Measurements from ENCODE around the gene MYLK. TPM values are rescaled to one million over a fixed set of nuclear protein-coding genes. Genes with fewer than 3 reads are reported as not detected.

MYLK gene
- total and polyA plus RNA-seq, 2 of the 4 experiments (the other 2 are of a cell fraction) = 299 to 484 TPM

DNA sequence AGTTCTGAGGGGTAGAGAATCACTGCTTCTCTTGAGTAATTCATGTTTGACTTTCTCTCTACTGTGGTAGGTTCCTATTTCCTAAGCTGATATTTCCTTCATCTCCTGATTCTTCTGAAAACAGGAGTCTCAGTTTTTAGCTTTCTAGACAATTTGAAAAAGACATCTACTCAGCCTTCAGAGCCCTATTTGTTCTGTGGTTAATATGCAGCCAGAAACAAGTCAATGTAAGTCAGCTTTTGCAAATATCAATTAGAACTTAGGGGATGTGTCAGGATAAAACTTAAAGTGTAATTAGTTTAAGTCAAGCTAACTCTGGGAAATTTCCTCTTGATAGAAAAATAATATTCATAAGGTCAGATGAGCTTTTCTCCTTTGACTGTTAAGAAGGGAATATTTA lies 277.6 kb downstream of the MYLK start:
- Histone ChIP-seq H4K5ac (ENCODE audit: low read depth, low read length) (no peak overlapping the region), H3K56ac (ENCODE audit: extremely low read depth, insufficient read depth, low read length) (no peak overlapping the region), H4K8ac (ENCODE audit: low read depth in 2 of 2, low read length in 2 of 2) (no peak overlapping the region), H3K9me3 (ENCODE audit: control insufficient read depth, insufficient read depth, low read length) (no peaks in the 10 kb centered on the region), H3K23ac (ENCODE audit: low read depth, low read length) (peak overlapping the region; percentile 46; the same call in 1 of the 2 replicates), H3K27me3 (ENCODE audit: control insufficient read depth, insufficient read depth, low read length) (no peaks in the 10 kb centered on the region), H2BK120ac (ENCODE audit: low read depth, low read length) (no peak overlapping the region), H3K14ac (replicated peaks; ENCODE audit: low read depth, low read length) (no peak overlapping the region), H3K4me1 (ENCODE audit: control insufficient read depth, insufficient read depth, low read length) (peaks cover 20% of the 10 kb centered on the region), H3K4me2 (ENCODE audit: low read depth, low read length) (no peak overlapping the region), H3K18ac (ENCODE audit: low read depth, low read length) (no peak overlapping the region; the same call in 1 of the 2 replicates), H4K91ac (ENCODE audit: insufficient read depth, low read depth, low read length) (no peak overlapping the region), H4K20me1 (ENCODE audit: insufficient read depth, low read length) (peaks cover 7% of the 10 kb centered on the region; the same call in 1 of the 2 replicates), H2BK20ac (ENCODE audit: low read depth, low read length) (no peak overlapping the region), H3K9ac (ENCODE audit: low read depth, low read length) (no peak overlapping the region), H2AK9ac (replicated peaks; ENCODE audit: low read depth, low read length, poor library complexity) (no peak overlapping the region), H2BK5ac (ENCODE audit: low read depth, low read length, poor library complexity, severe bottlenecking) (peak overlapping the region; percentile 17), H3K4me3 (ENCODE audit: insufficient read depth, low read depth, low read length) (no peak overlapping the region), H3K4ac (ENCODE audit: low read depth, low read length) (no peak overlapping the region), H3K9me1 (ENCODE audit: insufficient read depth, low read length) (peaks cover 9% of the 10 kb centered on the region), H3K36me3 (ENCODE audit: control insufficient read depth, insufficient read depth, low read length) (peaks cover 9% of the 10 kb centered on the region), H3K79me1 (ENCODE audit: low read depth in 1 of 2, low read length in 2 of 2) (peaks cover 7 to 50% of the 10 kb centered on the region in 2 experiments; a peak in 3 of 4 replicates), H2AFZ (replicated peaks; ENCODE audit: low read length, poor library complexity) (no peak overlapping the region), H2BK15ac (ENCODE audit: low read depth, low read length) (no peak overlapping the region), H3K27ac (ENCODE audit: insufficient read depth, low read length) (no peak overlapping the region), H2AK5ac (ENCODE audit: low read depth, low read length) (no peak overlapping the region)
- intact Hi-C loops (cut with micrococcal nuclease) = no loop called here
- no peak for ATAC-seq (ENCODE audit: low read depth)
- TF ChIP-seq SMC3 (IDR thresholded peaks at IDR 0.05; ENCODE audit: low read depth, low read length) = no peak
- TF ChIP-seq RCOR1 (IDR thresholded peaks at IDR 0.05; ENCODE audit: insufficient replicate concordance, low read length) = no peak
- TF ChIP-seq USF2 (IDR thresholded peaks at IDR 0.05; ENCODE audit: low read depth, low read length) = no peak
- TF ChIP-seq FOS (IDR thresholded peaks at IDR 0.05; ENCODE audit: low read depth, low read length) = no peak
- TF ChIP-seq POLR2A (IDR thresholded peaks at IDR 0.05; ENCODE audit: low read depth, low read length) = no peak
- TF ChIP-seq, protein P1, sequence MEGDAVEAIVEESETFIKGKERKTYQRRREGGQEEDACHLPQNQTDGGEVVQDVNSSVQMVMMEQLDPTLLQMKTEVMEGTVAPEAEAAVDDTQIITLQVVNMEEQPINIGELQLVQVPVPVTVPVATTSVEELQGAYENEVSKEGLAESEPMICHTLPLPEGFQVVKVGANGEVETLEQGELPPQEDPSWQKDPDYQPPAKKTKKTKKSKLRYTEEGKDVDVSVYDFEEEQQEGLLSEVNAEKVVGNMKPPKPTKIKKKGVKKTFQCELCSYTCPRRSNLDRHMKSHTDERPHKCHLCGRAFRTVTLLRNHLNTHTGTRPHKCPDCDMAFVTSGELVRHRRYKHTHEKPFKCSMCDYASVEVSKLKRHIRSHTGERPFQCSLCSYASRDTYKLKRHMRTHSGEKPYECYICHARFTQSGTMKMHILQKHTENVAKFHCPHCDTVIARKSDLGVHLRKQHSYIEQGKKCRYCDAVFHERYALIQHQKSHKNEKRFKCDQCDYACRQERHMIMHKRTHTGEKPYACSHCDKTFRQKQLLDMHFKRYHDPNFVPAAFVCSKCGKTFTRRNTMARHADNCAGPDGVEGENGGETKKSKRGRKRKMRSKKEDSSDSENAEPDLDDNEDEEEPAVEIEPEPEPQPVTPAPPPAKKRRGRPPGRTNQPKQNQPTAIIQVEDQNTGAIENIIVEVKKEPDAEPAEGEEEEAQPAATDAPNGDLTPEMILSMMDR (conservative IDR thresholded peaks at IDR 0.05; ENCODE audit: low read depth, low read length) = no peak
- TF ChIP-seq NFE2L2 (IDR thresholded peaks at IDR 0.05; ENCODE audit: low read depth, low read length) = no peak
- TF ChIP-seq RFX5 (IDR thresholded peaks at IDR 0.05; ENCODE audit: low read depth, low read length) = no peak
- no peak for TF ChIP-seq MAZ (IDR thresholded peaks at IDR 0.05; ENCODE audit: borderline replicate concordance, low read depth, low read length)
- no peak for TF ChIP-seq CHD1 (IDR thresholded peaks at IDR 0.05; ENCODE audit: low read depth, low read length)
- TF ChIP-seq MXI1 (IDR thresholded peaks at IDR 0.05; ENCODE audit: borderline replicate concordance, low read depth, low read length) = no peak
- no peak for TF ChIP-seq CEBPB (IDR thresholded peaks at IDR 0.05; ENCODE audit: low read depth, low read length)
- TF ChIP-seq MAFK (IDR thresholded peaks at IDR 0.05; ENCODE audit: low read depth, low read length) = no peak
- no peak for TF ChIP-seq RAD21 (IDR thresholded peaks at IDR 0.05; ENCODE audit: low read length)
- no TSS peak for BruUV-seq (replicated peaks)
- ChIA-PET CTCF (no interaction called here), POLR2A (ENCODE audit: unreplicated experiment) (no interaction called here)
- no peak for DNase-seq
- dilution Hi-C loops (cut with HindIII; ENCODE audit: low sequenced_read_pairs, unreplicated experiment) = no loop called here
- in situ Hi-C loops (cut with MboI; ENCODE audit: low sequenced_read_pairs) = no loop called here

All from IMR-90 (cell line).